Activated T-cell treated with anti-CD3 and anti-CD28 coated beads for 4 hours (primary cell): ENCODE measurements around the gene RNF169.
"Not testable (repeated sequence)": the region's sequence is repeated elsewhere in the genome, so short reads cannot be mapped to it uniquely, and the experiment has no call there.

Source experiments
- DNase-seq: peaks from one replicate; pipeline ENCODE4 v3.0.0-alpha.2; 2020

RNF169 gene

DNA sequence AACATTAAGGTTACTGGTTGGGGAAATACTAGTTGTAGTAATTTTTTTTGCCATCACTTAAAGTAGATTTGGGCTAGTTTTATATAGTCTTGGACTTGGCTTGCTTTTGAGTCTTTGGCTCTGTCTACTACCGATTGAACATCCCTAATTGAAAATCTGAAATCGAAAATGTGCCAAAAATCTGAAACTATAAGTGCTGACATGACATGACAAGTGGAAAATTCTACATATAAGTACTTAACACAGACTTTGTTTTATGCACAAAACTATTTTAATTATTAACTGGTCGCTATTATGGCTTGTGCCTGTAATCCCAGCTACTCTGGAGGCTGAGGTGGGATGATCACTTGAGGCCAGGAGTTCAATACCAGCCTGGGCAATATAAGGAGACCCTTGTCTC lies 22.5 kb downstream of the RNF169 start:
- no peak for DNase-seq

DNA sequence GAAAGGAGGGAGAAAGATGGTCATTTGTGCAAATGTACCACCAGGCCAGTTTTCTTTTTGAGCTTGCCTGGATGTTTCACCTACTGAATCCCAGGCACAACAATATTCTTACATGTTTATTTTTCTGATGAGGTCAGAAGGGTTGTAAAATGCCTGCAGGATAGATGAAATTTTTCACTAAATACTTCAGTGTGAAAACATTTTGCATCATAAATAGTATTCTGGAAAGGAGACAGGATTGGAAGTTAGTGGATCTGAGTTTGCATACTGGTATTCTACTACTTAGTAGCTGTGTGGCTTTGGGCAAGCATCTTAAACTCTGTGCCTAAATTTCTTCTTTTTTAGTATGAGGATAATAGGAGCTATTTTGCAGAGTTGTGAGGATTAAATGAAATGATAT lies 24.8 kb downstream of the RNF169 start:
- DNase-seq, result no peak

DNA sequence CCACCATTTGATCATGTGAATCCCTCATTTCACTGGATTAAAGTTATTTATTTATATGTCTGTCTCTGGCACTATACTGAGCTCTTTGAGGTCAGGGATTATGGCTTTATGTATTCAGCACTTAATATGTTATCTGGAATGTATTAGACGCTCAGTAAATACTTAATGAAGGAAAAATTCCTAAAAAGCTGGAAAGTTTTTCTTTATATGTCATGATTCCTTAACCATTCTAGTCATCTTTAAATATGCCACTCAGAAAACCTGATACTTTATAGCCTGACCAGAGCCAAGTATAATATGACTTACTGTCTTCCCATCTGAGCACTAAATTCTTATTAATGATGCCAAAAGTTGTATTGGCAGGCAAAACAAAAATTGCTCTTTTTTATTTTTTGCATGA lies 27.1 kb downstream of the RNF169 start:
- DNase-seq, result no peak

DNA sequence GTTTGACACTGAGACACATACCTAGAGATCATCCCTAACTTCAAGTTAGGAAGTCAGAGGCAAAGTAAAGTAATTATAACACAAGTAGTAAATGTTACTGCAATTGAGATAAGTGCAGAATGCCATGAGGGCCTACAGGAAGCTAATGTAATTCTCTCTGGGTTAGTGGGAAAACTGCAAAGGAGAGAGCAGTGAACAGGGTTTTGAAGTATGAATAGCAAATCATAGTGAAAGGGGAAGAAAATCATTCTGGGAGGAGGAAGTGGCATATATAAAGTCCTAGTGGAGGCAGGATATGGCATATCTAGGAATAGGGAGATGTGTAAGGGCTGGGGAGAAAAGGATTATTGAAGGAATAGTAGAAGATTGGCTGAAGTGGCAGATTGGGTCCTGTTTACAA lies 27.9 kb downstream of the RNF169 start:
- DNase-seq, result no peak

DNA sequence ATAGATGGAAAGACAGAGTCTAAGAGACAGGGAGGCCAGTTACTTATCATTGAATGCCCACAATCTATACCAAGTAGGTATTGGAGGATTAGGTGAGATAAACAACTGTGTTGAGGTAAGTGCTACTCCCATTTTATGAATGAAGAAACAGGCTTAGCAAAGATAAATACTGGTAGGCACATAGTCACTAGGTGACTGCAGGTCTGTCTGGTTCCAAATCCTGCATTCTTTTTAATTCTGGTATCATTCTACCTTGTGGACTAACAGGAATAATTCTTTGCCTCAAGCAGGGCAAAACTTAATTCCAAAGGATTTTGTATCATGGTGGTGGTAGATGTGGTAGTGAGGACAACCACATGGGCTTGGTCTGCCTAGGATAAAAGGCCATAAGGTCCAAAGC lies 28.4 kb downstream of the RNF169 start:
- no peak for DNase-seq

DNA sequence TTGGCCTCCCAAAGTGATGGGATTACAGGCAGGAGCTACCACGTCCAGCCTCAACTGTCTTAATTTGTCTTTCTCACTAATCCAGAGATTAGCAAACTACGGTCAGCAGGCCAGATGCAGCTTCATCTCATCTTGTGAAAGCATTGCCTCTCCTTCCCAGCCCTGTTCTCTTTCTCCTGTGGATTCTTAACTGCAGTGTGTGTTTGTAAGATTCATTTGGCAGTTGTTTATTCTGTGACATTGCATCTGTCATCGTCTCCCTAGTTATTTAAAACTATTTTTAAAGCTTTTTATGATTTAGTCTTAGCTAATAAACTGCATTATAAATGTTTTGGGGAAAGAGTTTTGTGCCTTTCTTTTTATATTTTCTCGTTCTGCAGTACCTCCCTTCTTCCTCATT lies 29.2 kb downstream of the RNF169 start:
- no peak for DNase-seq

DNA sequence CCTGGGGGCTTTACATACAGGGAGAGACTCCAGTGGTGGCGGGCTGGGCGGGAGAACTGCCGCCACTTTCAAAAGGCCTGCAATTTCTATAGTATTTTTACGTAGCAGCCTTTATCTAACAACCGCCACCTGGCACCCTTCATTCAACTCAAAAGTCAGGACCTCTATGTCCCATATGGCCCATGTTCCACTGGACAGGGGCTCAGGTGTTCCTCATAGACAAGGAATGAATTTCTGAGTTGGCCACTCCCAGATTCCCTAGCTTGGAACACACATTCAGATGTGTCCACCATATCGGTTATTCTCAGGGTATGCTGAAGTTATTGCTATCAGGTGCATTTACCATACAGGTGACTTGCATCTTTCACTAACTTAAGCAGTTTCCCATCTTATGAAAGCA lies 29.9 kb downstream of the RNF169 start:
- no peak for DNase-seq

DNA sequence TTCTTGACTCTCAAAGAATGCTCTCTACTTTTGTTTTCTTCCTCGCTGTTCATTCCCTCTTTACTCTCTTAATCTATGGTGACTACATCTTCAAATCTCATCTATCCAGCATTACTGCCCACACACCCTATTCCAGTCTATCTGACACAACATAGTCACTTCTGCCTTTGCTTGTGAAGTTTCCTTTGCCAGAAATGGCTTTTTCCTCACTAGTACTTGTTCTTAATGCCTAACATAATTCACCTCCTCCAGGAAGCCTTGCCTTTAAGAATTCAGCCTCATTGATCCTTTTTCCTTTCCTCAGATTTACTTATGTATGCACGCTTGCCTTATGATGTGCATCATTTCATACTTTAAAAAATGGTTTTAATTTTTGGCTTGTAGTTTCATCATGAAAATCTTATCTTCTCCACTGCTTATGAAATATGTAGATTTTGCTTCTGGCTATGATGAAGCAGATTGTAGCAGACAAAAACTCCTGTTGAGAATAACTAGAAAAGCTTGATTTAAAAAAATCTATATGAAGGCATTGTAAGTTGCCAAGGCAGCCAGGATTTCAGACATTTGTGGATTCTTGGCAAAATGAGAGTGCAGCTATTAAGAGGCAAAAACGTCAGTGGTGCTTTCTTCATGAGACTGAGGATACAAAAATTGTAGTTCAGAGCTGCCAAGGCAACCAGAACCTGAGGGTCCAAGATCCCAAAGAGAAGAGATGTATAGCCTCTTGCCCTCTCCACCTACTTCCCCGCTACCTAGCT lies 31.8 kb downstream of the RNF169 start:
- no peak for DNase-seq

DNA sequence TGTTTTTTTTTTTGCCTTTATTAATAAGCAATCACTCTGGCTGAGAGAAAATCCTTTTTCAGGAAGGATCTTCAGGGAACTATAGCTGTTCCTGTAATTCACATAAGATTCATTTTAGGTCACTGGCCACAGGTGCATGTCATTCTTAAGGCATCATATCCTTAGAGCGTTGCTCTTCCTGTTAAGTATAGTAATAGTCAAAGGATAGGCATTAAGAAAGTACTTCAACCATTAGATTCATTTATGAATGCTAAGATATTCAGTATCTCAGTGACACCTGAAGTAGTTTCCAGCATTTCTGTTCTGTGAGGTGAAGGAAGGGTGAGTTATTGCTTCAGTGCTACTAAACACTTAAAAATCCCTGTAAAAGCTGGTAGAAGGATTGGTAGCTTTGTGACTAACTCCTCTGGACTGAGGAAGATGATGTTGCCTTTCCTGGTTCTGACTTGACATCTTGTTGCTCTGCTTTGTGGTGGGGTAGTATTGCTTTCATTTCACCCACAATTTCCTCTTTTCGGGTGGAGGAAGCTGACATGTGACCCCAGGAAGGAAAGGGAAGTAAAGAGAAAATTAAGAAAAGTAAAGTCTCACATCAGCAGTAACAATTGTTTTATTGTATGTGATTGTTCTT lies 34.7 kb downstream of the RNF169 start:
- DNase-seq, result no peak

DNA sequence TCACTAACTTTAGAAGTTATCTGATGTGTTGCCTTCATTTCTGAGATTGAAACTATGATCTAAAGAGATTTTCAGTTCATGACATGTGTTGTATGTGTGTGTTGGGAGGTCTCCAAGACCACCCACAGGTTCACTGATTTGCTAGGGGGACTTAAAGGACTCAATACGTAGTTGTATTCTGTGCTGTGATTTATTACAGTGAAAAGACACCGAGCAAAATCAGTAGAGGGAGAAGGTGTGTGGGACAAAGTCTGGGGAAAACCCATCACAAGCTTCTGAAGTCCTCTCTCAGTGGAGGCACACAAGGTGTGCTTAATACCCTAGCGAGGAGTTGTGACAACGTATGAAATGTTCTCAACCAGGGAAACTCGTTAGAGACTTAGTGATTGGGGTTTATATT lies 35.6 kb downstream of the RNF169 start:
- no peak for DNase-seq

DNA sequence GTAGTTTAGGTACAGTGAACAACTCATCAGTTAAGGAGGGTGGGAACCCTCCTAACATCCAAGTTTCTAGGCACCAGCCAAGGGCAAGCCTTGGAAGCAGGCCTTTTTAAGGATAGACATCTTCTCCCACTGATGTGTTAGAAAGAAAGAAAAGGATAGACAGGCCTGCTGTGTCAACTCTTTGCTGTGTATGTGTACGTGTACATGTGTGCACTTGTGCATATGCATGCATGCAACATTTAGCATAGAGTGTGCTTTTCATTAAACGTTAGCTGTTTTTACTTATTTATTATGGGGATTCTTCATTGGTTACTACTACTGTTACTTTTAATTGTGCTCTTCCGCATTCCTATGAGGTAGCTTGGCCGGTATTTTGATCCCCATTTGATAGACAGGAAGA lies 36.1 kb downstream of the RNF169 start:
- no peak for DNase-seq

DNA sequence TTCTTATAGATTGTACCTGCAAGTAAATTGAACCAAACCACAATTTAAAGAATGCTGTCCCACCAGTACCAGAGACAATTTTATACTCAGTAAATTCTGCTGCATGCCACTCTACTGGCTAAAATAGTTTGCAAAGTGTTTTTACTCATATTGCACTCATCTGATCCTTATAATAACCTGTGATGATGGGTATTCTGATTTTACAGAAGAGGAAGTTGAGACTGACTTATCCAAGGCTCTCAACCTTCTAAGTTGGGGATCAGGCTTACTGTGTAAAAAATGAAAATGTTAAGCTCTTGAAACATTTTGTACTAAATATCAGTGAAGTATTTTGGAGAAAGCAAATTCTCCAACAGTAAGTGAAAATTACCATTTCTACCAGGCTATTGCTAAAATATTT lies 37.9 kb downstream of the RNF169 start:
- no peak for DNase-seq

DNA sequence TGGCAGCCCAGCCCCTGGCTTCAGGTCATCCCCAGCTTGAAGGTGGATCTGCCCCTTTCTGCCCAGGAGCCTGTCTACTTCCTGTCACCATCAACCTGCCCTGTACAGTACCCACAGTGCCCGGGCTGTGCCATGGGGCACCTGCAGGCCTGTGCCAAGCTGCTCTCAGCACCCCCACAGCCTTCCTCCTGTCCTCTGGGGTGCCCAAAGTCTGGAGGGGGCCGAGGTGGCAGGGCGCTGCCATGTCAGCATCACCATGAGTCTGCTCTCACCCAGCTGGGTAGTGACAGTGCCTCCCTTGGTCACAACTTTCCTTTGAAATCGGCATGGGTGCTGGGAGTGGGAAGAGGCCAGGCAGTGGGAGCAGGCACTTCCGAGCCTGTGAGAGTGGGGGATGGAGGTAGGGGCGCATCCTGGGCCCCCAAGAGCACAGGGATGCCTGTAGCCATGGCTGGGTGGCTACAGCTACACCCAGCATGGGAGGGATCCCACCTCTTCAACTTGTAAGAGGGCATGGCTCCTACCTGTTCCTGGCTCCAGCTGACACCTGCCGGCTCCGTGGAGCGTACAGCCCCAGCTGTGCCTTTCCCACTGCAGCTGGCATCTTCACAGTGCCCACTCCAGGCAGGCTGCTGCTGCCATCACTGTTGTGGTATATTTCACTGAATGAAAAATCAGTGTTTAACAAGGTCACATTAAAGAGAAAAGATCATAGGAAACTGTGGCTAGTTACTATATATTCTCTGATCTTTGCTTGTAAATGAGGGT lies 42.9 kb downstream of the RNF169 start:
- DNase-seq, result no peak

DNA sequence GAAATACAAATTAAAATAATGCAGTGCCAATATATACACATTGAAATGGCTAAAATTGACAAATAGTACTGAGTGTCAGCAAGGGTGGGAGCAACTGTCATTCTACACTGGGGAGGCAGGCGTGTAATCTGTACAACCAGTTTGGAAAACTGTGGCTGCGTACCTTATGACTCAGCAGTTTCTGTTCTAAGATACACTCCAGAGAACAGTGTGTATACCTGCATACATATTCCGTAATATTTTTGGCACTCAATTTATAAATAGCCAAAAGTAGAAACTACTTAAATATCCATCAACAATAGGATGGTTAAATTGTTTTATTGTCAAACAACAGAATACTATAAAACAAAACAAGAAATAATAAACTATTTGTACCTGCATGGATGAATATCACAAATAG lies 57.6 kb downstream of the RNF169 start:
- no peak for DNase-seq

DNA sequence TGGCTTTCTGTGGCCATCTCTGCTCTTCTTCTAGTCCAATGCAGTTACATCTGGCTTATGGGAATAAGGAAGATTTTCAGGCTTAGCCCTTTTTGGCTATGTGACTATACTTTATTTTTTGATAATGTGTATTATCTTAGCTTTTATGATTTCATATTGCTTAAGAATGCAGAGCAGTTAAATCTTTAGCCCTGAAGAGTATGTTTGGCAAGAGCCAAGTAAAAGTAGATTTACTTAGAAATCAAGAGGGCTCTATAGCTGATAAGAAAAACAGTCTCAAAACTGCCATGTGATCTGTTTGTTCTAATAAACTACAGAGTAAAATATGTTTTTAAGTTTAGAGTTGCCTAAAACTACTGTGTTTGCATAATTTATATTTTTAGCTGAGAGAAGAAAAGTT lies 61.2 kb downstream of the RNF169 start:
- DNase-seq, result no peak

DNA sequence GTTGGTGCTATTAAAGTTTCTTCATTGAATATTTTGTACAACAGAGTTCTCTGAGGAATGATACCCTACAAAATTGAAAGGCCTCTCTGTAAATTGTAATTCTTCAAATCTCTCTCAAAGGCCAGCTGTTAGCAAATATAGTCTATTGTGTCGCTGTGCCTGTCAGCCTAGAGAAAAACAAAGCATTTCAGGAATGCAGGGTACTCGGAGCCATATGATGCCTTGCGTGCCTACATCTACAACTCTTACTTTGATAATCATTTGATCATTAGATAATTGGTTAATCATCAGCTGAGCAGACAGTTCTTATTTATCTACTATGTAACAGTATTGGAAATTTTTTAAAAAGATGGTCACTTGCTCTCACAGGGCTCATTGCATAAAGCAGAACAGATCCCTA lies 67.3 kb downstream of the RNF169 start:
- no peak for DNase-seq

DNA sequence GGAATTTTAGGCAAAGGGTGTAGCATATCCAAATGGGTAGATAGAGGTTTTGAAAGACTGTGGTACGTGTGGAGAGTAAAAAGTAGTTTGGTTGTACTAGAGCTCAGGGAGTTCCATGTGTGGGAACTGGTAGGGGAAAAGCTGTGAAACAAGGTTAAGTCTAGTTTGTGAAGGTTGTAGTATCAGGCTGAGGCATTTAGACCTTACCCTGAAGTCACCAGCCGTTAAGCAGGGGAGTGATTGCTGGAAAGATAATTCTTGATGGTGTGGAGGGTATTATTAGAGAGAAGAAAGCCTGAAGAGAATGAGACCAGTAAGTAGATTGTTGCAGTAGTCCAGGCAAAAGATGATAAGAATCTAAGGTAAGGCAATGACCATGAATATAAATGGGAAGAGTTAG lies 68.0 kb downstream of the RNF169 start:
- no peak for DNase-seq

DNA sequence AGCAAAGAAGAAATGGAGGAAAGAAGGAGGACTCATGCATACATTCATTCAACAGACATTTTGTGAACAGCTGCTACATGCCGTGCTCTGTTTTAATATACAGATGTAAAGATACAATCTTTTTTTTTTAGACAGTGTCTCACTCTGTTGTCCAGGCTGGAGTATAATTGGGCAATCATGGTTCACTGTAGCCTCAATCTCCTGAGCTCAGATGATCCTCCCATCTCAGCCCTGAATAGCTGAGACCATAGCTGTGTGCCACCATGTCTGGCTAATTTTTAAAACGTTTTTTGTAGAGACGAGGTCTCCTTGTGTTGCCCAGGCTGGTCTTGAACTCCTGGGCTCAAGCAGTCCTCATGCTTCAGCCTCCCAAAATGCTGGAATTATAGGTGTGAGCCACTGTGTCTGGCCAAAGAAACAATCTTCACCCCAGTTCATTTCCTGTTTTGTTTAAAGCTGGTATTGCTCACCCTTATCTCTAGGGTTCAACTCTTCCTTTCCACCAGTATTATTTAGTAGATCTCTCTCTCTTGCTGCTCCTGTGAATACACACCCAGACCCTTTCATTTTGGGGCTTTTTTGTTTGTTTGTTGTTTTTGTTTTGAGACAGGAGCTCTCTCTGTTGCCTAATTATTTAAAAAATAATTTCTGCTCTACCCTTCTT lies 69.8 kb downstream of the RNF169 start:
- no peak for DNase-seq

DNA sequence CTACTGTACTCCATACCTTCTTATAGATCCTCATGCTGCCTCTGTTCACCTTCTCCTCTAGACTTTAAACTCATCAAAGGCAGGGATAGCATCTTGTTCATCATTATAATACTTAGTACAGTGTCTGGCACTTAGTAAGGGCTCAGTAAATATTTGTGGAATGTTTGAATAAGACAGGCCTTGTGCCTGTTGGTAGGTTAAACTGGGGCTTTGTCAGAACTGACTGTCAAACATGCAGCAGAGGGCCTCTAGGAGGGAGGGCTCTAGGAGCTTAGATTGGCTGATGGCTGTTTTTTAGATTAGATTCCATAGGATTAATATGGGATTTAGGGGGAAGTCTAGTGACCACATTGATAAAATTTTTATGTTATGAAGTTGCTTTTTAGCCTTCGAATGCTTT lies 70.8 kb downstream of the RNF169 start:
- DNase-seq, result no peak

DNA sequence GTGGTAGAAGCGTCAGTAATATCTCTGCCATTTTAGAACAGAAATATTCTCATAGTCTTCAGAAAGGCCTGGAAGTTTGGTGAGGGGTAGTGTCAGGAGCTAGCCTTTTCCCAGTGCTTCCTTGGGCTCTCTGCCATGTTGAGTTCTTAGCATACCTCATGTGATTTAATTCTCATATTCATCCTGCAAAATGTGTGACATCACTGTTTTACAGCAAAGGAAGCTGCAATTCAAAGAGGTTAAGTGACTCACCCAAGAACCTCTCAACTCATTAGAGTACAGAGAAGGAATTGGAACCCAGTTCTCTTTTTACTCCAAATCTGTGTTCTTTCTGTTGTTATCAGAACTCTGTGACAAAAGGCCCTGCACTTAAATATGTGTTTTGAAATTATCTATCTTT lies 72.1 kb downstream of the RNF169 start:
- DNase-seq, result no peak

DNA sequence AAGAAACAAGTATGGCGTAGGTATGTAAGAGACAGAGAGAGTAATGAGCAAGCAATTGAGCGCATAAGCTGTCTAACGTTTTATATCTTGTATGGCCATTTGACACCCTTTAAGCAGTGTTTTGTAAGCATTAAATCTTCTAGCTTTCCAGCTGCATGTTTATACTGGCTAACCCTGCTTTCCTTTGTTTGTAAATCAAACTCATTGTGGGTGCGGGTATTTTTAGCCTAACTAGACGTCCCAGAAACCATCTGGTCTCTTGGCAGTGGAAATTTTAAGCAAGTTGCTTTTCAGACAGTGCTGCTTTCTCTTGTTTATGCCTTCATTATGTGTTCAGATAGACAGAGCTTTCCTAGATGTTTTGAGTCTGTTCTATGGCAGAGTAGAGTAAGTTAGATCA lies 73.5 kb downstream of the RNF169 start:
- DNase-seq, result no peak

DNA sequence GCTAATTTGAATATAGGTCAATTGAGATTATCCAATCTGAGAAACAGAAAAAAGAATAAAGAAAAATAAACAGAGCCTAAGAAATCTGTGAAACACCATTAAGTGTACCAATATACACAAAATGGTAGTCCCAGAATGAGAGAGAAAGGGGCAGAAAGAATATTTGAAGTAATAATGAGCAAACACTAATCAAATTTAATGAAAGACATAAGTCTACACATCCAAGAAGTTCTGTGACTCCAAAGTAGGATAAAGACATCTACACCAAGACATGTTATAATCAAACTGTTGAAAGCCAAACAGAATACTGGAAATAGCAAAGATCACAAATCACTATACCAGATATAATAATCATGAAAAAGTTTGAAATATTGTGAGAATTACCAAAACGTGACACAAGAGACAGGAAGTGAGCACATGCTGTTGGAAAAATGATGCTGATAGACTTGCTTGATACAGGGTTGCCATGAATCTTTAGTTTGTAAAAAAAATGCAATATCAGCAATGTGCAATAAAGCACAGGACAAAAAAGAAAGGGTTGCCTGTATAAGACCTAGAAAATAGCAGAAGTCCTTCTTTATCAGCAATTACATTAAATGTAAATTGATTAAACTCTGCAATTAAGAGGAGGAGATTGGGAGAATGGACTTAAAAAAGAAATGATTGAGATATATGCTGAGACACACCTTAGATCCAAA lies 75.8 kb downstream of the RNF169 start:
- no peak for DNase-seq

DNA sequence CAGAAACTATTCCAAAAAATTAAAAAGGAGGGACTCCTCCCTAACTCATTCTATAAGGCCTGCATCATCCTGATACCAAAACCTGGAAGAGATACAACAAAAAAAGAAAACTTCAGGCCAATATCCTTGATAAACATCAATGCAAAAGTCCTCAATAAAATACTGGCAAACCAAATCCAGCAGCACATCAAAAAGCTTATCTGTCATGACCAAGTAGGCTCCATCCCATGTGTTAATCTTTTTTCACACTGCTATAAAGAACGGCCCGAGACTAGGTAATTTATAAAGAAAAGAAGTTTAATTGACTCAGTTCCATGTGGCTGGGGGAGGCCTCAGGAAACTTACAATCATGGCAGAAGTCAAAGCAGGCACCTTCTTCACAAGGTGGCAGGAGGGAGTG lies 76.9 kb downstream of the RNF169 start:
- not testable (repeated sequence) for DNase-seq
